Neural progenitor cell (in vitro differentiated cells): ENCODE data around the gene EMILIN3.

ENCODE experiments used
- CTCF ChIP-seq: fragments of 200-600 bp; sonication (generic); IDR thresholded peaks from 2 replicates; pipeline ENCODE4 v1.5.1; 2017; ENCODE audit warnings: antibody characterized with exemption, mild to moderate bottlenecking
- EZH2 ChIP-seq: fragments of 200-600 bp; sonication (generic); IDR thresholded peaks from 2 replicates; pipeline ENCODE4 v1.6.1; 2017; ENCODE audit warnings: antibody characterized with exemption, mild to moderate bottlenecking, moderate library complexity

GRCh38 chr20:41390889-41391288 is 24.3 kb upstream of the EMILIN3 start:
- TF ChIP-seq CTCF (no peak), EZH2 (no peak)
